ENCODE data around the gene CES4A. TPM values are rescaled to one million over a fixed set of nuclear protein-coding genes. Genes with fewer than 3 reads are reported as not detected.

CES4A gene
- total and polyA plus RNA-seq, 2 of the 13 experiments (the other 11 are each of a cell fraction or from before 2014, with no cell fraction given): 0.09 to 0.17 TPM

DNA sequence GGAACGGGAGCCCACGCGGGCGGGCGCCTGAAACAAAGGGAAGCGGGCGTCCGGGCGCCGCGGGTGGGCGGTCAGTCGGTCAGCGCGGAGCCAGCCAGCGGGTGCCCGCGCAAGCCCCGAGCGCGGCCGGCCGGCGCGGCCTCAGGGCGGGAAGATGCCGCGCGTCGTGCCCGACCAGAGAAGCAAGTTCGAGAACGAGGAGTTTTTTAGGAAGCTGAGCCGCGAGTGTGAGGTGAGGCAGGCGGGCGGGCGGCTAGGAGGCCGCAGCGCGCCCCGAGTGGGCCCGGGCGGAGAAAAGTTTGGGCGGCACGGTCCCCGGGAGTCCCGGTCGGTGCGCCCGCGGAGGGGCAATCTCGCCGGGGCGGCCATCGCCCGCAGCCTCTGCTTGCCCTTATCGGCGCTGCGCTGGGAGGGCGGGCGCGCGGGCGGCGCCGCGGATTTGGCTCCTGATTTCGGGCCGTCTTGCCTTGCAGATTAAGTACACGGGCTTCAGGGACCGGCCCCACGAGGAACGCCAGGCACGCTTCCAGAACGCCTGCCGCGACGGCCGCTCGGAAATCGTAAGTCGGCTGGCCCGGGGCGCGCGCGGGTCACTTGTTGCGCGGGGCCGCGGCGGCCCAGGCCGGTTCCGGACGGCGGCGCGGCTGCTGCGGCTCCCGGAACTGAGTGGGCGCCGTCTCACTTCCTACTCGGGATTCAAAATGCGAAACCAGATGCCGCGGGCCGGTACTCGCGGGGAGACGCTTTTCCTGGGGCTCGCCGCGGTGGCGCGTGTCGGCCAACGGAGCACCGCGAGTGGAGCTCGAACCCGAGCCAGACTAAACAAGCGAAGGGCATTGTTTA is 41.1 kb downstream of the CES4A start (continued):
- TF ChIP-seq, protein P1, sequence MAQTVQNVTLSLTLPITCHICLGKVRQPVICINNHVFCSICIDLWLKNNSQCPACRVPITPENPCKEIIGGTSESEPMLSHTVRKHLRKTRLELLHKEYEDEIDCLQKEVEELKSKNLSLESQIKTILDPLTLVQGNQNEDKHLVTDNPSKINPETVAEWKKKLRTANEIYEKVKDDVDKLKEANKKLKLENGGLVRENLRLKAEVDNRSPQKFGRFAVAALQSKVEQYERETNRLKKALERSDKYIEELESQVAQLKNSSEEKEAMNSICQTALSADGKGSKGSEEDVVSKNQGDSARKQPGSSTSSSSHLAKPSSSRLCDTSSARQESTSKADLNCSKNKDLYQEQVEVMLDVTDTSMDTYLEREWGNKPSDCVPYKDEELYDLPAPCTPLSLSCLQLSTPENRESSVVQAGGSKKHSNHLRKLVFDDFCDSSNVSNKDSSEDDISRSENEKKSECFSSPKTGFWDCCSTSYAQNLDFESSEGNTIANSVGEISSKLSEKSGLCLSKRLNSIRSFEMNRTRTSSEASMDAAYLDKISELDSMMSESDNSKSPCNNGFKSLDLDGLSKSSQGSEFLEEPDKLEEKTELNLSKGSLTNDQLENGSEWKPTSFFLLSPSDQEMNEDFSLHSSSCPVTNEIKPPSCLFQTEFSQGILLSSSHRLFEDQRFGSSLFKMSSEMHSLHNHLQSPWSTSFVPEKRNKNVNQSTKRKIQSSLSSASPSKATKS (CRISPR knock-in tag; IDR thresholded peaks at IDR 0.05): no peak; the same call in 1 of the 2 replicates
- TF ChIP-seq ZFP90 (CRISPR knock-in tag; IDR thresholded peaks at IDR 0.05; ENCODE audit: borderline replicate concordance) (peak; percentile 17; the same call in 1 of the 2 replicates), ZNF709 (CRISPR knock-in tag; IDR thresholded peaks at IDR 0.05) (0 out of 2 replicates have a peak, but pooled peaks have one; percentile 58), ZNF549 (CRISPR knock-in tag; IDR thresholded peaks at IDR 0.05) (peak; percentile 84; the same call in 1 of the 2 replicates), MYC (CRISPR knock-in tag; IDR thresholded peaks at IDR 0.05; ENCODE audit: borderline replicate concordance) (peak; percentile 37; the same call in 1 of the 2 replicates), GTF3A (CRISPR knock-in tag; conservative IDR thresholded peaks at IDR 0.05) (no peak), ISX (CRISPR knock-in tag; conservative IDR thresholded peaks at IDR 0.05) (no peak), ZBTB7B (CRISPR knock-in tag; IDR thresholded peaks at IDR 0.05) (peak; percentile 16; the same call in 1 of the 2 replicates), SKI (IDR thresholded peaks at IDR 0.05; ENCODE audit: partially characterized antibody) (peak; percentile 36), ZNF44 (CRISPR knock-in tag; IDR thresholded peaks at IDR 0.05) (0 out of 2 replicates have a peak, but pooled peaks have one; percentile 42), SAFB2 (CRISPR knock-in tag; IDR thresholded peaks at IDR 0.05; ENCODE audit: borderline replicate concordance, low read depth) (0 out of 2 replicates have a peak, but pooled peaks have one; percentile 65), ETV6 (CRISPR knock-in tag; conservative IDR thresholded peaks at IDR 0.05) (no peak; the same call in 1 of the 2 replicates), ASH2L (IDR thresholded peaks at IDR 0.05; ENCODE audit: insufficient read length, low read depth, low read length) (peak; percentile 80), GFI1 (CRISPR knock-in tag; IDR thresholded peaks at IDR 0.05; ENCODE audit: borderline replicate concordance) (peak; percentile 58; the same call in 1 of the 2 replicates), MAFF (IDR thresholded peaks at IDR 0.05; ENCODE audit: low read depth, low read length) (no peak), FLYWCH1 (CRISPR knock-in tag; IDR thresholded peaks at IDR 0.05) (no peak), NFATC3 (CRISPR knock-in tag; IDR thresholded peaks at IDR 0.05) (no peak), KLF6 (CRISPR knock-in tag; IDR thresholded peaks at IDR 0.05) (0 out of 2 replicates have a peak, but pooled peaks have one; percentile 6)
- TF ChIP-seq, protein P2, sequence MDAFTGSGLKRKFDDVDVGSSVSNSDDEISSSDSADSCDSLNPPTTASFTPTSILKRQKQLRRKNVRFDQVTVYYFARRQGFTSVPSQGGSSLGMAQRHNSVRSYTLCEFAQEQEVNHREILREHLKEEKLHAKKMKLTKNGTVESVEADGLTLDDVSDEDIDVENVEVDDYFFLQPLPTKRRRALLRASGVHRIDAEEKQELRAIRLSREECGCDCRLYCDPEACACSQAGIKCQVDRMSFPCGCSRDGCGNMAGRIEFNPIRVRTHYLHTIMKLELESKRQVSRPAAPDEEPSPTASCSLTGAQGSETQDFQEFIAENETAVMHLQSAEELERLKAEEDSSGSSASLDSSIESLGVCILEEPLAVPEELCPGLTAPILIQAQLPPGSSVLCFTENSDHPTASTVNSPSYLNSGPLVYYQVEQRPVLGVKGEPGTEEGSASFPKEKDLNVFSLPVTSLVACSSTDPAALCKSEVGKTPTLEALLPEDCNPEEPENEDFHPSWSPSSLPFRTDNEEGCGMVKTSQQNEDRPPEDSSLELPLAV (CRISPR knock-in tag; conservative IDR thresholded peaks at IDR 0.05; ENCODE audit: low read depth): no peak
- TF ChIP-seq, protein P3, sequence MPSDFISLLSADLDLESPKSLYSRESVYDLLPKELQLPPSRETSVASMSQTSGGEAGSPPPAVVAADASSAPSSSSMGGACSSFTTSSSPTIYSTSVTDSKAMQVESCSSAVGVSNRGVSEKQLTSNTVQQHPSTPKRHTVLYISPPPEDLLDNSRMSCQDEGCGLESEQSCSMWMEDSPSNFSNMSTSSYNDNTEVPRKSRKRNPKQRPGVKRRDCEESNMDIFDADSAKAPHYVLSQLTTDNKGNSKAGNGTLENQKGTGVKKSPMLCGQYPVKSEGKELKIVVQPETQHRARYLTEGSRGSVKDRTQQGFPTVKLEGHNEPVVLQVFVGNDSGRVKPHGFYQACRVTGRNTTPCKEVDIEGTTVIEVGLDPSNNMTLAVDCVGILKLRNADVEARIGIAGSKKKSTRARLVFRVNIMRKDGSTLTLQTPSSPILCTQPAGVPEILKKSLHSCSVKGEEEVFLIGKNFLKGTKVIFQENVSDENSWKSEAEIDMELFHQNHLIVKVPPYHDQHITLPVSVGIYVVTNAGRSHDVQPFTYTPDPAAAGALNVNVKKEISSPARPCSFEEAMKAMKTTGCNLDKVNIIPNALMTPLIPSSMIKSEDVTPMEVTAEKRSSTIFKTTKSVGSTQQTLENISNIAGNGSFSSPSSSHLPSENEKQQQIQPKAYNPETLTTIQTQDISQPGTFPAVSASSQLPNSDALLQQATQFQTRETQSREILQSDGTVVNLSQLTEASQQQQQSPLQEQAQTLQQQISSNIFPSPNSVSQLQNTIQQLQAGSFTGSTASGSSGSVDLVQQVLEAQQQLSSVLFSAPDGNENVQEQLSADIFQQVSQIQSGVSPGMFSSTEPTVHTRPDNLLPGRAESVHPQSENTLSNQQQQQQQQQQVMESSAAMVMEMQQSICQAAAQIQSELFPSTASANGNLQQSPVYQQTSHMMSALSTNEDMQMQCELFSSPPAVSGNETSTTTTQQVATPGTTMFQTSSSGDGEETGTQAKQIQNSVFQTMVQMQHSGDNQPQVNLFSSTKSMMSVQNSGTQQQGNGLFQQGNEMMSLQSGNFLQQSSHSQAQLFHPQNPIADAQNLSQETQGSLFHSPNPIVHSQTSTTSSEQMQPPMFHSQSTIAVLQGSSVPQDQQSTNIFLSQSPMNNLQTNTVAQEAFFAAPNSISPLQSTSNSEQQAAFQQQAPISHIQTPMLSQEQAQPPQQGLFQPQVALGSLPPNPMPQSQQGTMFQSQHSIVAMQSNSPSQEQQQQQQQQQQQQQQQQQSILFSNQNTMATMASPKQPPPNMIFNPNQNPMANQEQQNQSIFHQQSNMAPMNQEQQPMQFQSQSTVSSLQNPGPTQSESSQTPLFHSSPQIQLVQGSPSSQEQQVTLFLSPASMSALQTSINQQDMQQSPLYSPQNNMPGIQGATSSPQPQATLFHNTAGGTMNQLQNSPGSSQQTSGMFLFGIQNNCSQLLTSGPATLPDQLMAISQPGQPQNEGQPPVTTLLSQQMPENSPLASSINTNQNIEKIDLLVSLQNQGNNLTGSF (CRISPR knock-in tag; IDR thresholded peaks at IDR 0.05): peak; percentile 30; the same call in 1 of the 2 replicates
